OCI-LY3 (cell line): ENCODE results near the gene SCAI.
"Not testable (repeated sequence)": the region's sequence is repeated elsewhere in the genome, so short reads cannot be mapped to it uniquely, and the experiment has no call there.

Experiments
- H2AFZ ChIP-seq: fragments of 200-600, 300-600 bp; shearing (Covaris generic); 2 replicates; pipeline ENCODE4 v1.6.0; 2014; ENCODE audit warnings: antibody characterized with exemption, low read depth, low read length
- H3K27ac ChIP-seq: fragments of 200-600, 300-600 bp; sonication (generic); 2 replicates; pipeline ENCODE4 v1.5.1; 2014; ENCODE audit warnings: mild to moderate bottlenecking, low read length, moderate library complexity, mixed read lengths
- H3K27me3 ChIP-seq: fragments of 200-600, 300-600 bp; sonication (generic); 2 replicates; pipeline ENCODE4 v1.6.1; 2014; ENCODE audit warnings: low read depth, low read length, mixed read lengths
- H3K36me3 ChIP-seq: fragments of 200-600, 300-600 bp; sonication (generic); replicated peaks from 2 replicates; pipeline ENCODE3; 2014; ENCODE audit warnings: low read depth, low read length, mixed read lengths
- H3K4me1 ChIP-seq: fragments of 300-600, 200-600 bp; sonication (generic); 2 replicates; pipeline ENCODE4 v1.6.1; 2014; ENCODE audit warnings: low read length, mixed read lengths
- H3K4me2 ChIP-seq: fragments of 200-600, 300-600 bp; sonication (generic); 2 replicates; pipeline ENCODE4 v1.6.1; 2014; ENCODE audit warnings: low read length, mixed read lengths
- H3K4me3 ChIP-seq: fragments of 300-600, 200-600 bp; sonication (generic); 2 replicates; pipeline ENCODE4 v1.5.1; 2014; ENCODE audit warnings: antibody characterized with exemption, mild to moderate bottlenecking, low read length, moderate library complexity
- H3K79me2 ChIP-seq: fragments of 300-600, 200-600 bp; shearing (Covaris generic); 2 replicates; pipeline ENCODE4 v1.6.1; 2014; ENCODE audit warnings: mild to moderate bottlenecking, low read length, mixed read lengths
- H3K9ac ChIP-seq: fragments of 300-600, 200-600 bp; shearing (Covaris generic); 2 replicates; pipeline ENCODE4 v1.6.0; 2014; ENCODE audit warnings: mild to moderate bottlenecking, low read length, moderate library complexity
- H3K9me3 ChIP-seq: fragments of 200-600, 300-600 bp; shearing (Covaris generic); 2 replicates; pipeline ENCODE4 v1.6.1; 2014; ENCODE audit warnings: low read length, mixed read lengths; ENCODE audit not compliant: insufficient read depth
- H4K20me1 ChIP-seq: fragments of 200-600, 300-600 bp; sonication (generic); 2 replicates; pipeline ENCODE4 v1.6.1; 2016; ENCODE audit warnings: low read length, mixed read lengths; ENCODE audit not compliant: insufficient read depth
- CTCF ChIP-seq: fragments of 200-600, 300-600 bp; sonication (generic); IDR thresholded peaks from 2 replicates; pipeline ENCODE4 v1.5.1; 2014; ENCODE audit warnings: antibody characterized with exemption, low read length, low read depth
- EZH2phosphoT487 ChIP-seq: fragments of 200-600 bp; shearing (Covaris generic); IDR thresholded peaks from 2 replicates; pipeline ENCODE4 v1.6.1; 2018; ENCODE audit warnings: antibody characterized with exemption, mixed run types, low read depth

Gene SCAI

GRCh38 chr9:125038166-125038565 is 105.2 kb downstream of the SCAI start:
- no peaks in the 10 kb centered on the region for H3K36me3 ChIP-seq
- no peaks in the 10 kb centered on the region for H3K27me3 ChIP-seq
- H3K27ac ChIP-seq: no peak overlapping the region
- H3K4me3 ChIP-seq: no peak overlapping the region
- no peak overlapping the region for H3K4me2 ChIP-seq
- TF ChIP-seq CTCF (no peak), EZH2phosphoT487 (no peak)
- H3K4me1 ChIP-seq: no peaks in the 10 kb centered on the region
- no peak overlapping the region for H3K9ac ChIP-seq
- H2AFZ ChIP-seq: no peak overlapping the region
- no peaks in the 10 kb centered on the region for H3K79me2 ChIP-seq
- no peaks in the 10 kb centered on the region for H3K9me3 ChIP-seq
- H4K20me1 ChIP-seq: no peaks in the 10 kb centered on the region

- H3K27me3 ChIP-seq: no peaks in the 10 kb centered on the region
- H3K4me2 ChIP-seq: no peak overlapping the region
- no peaks in the 10 kb centered on the region for H3K79me2 ChIP-seq
- no peaks in the 10 kb centered on the region for H4K20me1 ChIP-seq
- H3K9me3 ChIP-seq: no peaks in the 10 kb centered on the region
- no peak overlapping the region for H3K27ac ChIP-seq
- TF ChIP-seq EZH2phosphoT487 (no peak), CTCF (no peak)
- H3K36me3 ChIP-seq: peaks cover 8% of the 10 kb centered on the region
- no peak overlapping the region for H3K9ac ChIP-seq
- no peak overlapping the region for H3K4me3 ChIP-seq
- peaks cover 4% of the 10 kb centered on the region; the same call in 1 of the 2 replicates for H3K4me1 ChIP-seq
- no peak overlapping the region for H2AFZ ChIP-seq
These were observed 115.3 kb downstream of the SCAI start for GRCh38 chr9:125028041-125028440.

GRCh38 chr9:125024917-125025316 is 118.4 kb downstream of the SCAI start:
- H3K27me3 ChIP-seq: no peaks in the 10 kb centered on the region
- TF ChIP-seq EZH2phosphoT487: no peak
- no peak for TF ChIP-seq CTCF
- no peak overlapping the region for H3K27ac ChIP-seq
- no peaks in the 10 kb centered on the region for H4K20me1 ChIP-seq
- no peak overlapping the region for H3K4me2 ChIP-seq
- H2AFZ ChIP-seq: no peak overlapping the region
- peaks cover 4% of the 10 kb centered on the region; the same call in 1 of the 2 replicates for H3K4me1 ChIP-seq
- peaks cover 8% of the 10 kb centered on the region for H3K36me3 ChIP-seq
- no peak overlapping the region for H3K4me3 ChIP-seq
- no peaks in the 10 kb centered on the region for H3K79me2 ChIP-seq
- H3K9me3 ChIP-seq: no peaks in the 10 kb centered on the region
- no peak overlapping the region for H3K9ac ChIP-seq

GRCh38 chr9:125021069-125021468 is 122.3 kb downstream of the SCAI start:
- Histone ChIP-seq H3K36me3 (peaks cover 8% of the 10 kb centered on the region), H3K4me3 (no peak overlapping the region), H3K27ac (no peak overlapping the region), H3K27me3 (no peaks in the 10 kb centered on the region), H3K79me2 (no peaks in the 10 kb centered on the region), H4K20me1 (no peaks in the 10 kb centered on the region), H3K4me1 (peaks cover 4% of the 10 kb centered on the region; the same call in 1 of the 2 replicates), H3K9ac (no peak overlapping the region), H3K9me3 (no peaks in the 10 kb centered on the region), H2AFZ (no peak overlapping the region), H3K4me2 (no peak overlapping the region)
- TF ChIP-seq EZH2phosphoT487 (no peak), CTCF (no peak)

- not testable (repeated sequence) for H3K4me2 ChIP-seq, H3K27me3 ChIP-seq, H3K4me1 ChIP-seq, H3K27ac ChIP-seq, H2AFZ ChIP-seq, H3K79me2 ChIP-seq, H3K9me3 ChIP-seq, H3K36me3 ChIP-seq, H3K4me3 ChIP-seq, H3K9ac ChIP-seq, H4K20me1 ChIP-seq
These were observed 127.7 kb downstream of the SCAI start for GRCh38 chr9:125015655-125016054.

GRCh38 chr9:125012013-125012412 is 131.3 kb downstream of the SCAI start:
- H3K9me3 ChIP-seq, H3K9ac ChIP-seq, H3K4me1 ChIP-seq, H3K4me2 ChIP-seq, H3K27me3 ChIP-seq, H3K36me3 ChIP-seq, H4K20me1 ChIP-seq, H2AFZ ChIP-seq, H3K79me2 ChIP-seq, H3K4me3 ChIP-seq, H3K27ac ChIP-seq: not testable (repeated sequence)
